HepG2 (cell line): ENCODE data around the gene GBA3.

Experiments used
- ATF7 ChIP-seq, 2 experiments: fragments of 450-650 bp in 1 of 2; sonication (generic) in 1 of 2; formaldehyde crosslinking in 1 of 2; IDR thresholded peaks; 2 replicates each; pipeline versions ENCODE4 v1.4.0 to v1.6.1; 2016 to 2020; ENCODE audit warnings: antibody characterized with exemption in 1 of 2, mild to moderate bottlenecking in 1 of 2, missing genetic modification reagents in 1 of 2
- BHLHE40 ChIP-seq: IDR thresholded peaks from 2 replicates; pipeline ENCODE4 v1.6.1; 2011; ENCODE audit warnings: low read length, improper control_type of control experiment
- FOXK1 ChIP-seq: sonication (generic); formaldehyde crosslinking; IDR thresholded peaks from 2 replicates; pipeline ENCODE4 v1.4.0; 2020; ENCODE audit warnings: low read depth, missing genetic modification reagents, borderline replicate concordance
- POLR2AphosphoS2 ChIP-seq: IDR thresholded peaks from 2 replicates; pipeline ENCODE4 v1.6.1; 2011; ENCODE audit warnings: low read depth, low read length, improper control_type of control experiment
- REST ChIP-seq, 2 experiments: IDR thresholded peaks; 2 replicates each; pipeline ENCODE4 v1.6.1; 2011 to 2012; ENCODE audit warnings: low read length in 2 of 2, borderline replicate concordance in 1 of 2, low read depth in 1 of 2, mild to moderate bottlenecking in 1 of 2, moderate library complexity in 1 of 2
- SPEN ChIP-seq: sonication (generic); formaldehyde crosslinking; IDR thresholded peaks from 2 replicates; pipeline ENCODE4 v1.5.1; 2020; ENCODE audit warnings: low read depth, mild to moderate bottlenecking, missing genetic modification reagents
- ZNF10 ChIP-seq: sonication (generic); formaldehyde crosslinking; IDR thresholded peaks from 2 replicates; pipeline ENCODE4 v1.4.0; 2020; ENCODE audit warnings: mild to moderate bottlenecking, low read depth, missing genetic modification reagents, borderline replicate concordance
- ZNF296 ChIP-seq: sonication (generic); formaldehyde crosslinking; conservative IDR thresholded peaks from 2 replicates; pipeline ENCODE4 v1.5.0; 2020; ENCODE audit warnings: mild to moderate bottlenecking, missing genetic modification reagents
- ZNF672 ChIP-seq: sonication (generic); formaldehyde crosslinking; IDR thresholded peaks from 2 replicates; pipeline ENCODE4 v1.8.1; 2022; ENCODE audit warnings: missing genetic modification reagents
- ZSCAN9 ChIP-seq: IDR thresholded peaks from 2 replicates; pipeline ENCODE4 v1.6.1; 2016; ENCODE audit warnings: borderline replicate concordance
- TF ChIP-seq, protein P1 (sequence below): sonication (generic); formaldehyde crosslinking; IDR thresholded peaks from 2 replicates; pipeline ENCODE4 v1.5.1; 2020; ENCODE audit warnings: missing genetic modification reagents, mild to moderate bottlenecking, borderline replicate concordance
- TF ChIP-seq, protein P2 (sequence below): sonication (generic); formaldehyde crosslinking; IDR thresholded peaks from 2 replicates; pipeline ENCODE4 v1.4.0; 2020; ENCODE audit warnings: mild to moderate bottlenecking, missing genetic modification reagents, borderline replicate concordance

- TF ChIP-seq REST (IDR thresholded peaks at IDR 0.05; ENCODE audit: borderline replicate concordance in 1 of 2, low read depth in 1 of 2, low read length in 2 of 2) (no peak), ZSCAN9 (CRISPR knock-in tag) (no peak), ZNF296 (CRISPR knock-in tag) (no peak), POLR2AphosphoS2 (no peak), FOXK1 (CRISPR knock-in tag) (no peak), SPEN (CRISPR knock-in tag) (no peak), ZNF672 (CRISPR knock-in tag) (no peak), BHLHE40 (no peak), ATF7 (IDR thresholded peaks at IDR 0.05) (no peak), ATF7 (CRISPR knock-in tag; IDR thresholded peaks at IDR 0.05) (no peak), ZNF10 (no peak)
- TF ChIP-seq, protein P1, sequence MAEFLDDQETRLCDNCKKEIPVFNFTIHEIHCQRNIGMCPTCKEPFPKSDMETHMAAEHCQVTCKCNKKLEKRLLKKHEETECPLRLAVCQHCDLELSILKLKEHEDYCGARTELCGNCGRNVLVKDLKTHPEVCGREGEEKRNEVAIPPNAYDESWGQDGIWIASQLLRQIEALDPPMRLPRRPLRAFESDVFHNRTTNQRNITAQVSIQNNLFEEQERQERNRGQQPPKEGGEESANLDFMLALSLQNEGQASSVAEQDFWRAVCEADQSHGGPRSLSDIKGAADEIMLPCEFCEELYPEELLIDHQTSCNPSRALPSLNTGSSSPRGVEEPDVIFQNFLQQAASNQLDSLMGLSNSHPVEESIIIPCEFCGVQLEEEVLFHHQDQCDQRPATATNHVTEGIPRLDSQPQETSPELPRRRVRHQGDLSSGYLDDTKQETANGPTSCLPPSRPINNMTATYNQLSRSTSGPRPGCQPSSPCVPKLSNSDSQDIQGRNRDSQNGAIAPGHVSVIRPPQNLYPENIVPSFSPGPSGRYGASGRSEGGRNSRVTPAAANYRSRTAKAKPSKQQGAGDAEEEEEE, result no peak
- TF ChIP-seq, protein P2, sequence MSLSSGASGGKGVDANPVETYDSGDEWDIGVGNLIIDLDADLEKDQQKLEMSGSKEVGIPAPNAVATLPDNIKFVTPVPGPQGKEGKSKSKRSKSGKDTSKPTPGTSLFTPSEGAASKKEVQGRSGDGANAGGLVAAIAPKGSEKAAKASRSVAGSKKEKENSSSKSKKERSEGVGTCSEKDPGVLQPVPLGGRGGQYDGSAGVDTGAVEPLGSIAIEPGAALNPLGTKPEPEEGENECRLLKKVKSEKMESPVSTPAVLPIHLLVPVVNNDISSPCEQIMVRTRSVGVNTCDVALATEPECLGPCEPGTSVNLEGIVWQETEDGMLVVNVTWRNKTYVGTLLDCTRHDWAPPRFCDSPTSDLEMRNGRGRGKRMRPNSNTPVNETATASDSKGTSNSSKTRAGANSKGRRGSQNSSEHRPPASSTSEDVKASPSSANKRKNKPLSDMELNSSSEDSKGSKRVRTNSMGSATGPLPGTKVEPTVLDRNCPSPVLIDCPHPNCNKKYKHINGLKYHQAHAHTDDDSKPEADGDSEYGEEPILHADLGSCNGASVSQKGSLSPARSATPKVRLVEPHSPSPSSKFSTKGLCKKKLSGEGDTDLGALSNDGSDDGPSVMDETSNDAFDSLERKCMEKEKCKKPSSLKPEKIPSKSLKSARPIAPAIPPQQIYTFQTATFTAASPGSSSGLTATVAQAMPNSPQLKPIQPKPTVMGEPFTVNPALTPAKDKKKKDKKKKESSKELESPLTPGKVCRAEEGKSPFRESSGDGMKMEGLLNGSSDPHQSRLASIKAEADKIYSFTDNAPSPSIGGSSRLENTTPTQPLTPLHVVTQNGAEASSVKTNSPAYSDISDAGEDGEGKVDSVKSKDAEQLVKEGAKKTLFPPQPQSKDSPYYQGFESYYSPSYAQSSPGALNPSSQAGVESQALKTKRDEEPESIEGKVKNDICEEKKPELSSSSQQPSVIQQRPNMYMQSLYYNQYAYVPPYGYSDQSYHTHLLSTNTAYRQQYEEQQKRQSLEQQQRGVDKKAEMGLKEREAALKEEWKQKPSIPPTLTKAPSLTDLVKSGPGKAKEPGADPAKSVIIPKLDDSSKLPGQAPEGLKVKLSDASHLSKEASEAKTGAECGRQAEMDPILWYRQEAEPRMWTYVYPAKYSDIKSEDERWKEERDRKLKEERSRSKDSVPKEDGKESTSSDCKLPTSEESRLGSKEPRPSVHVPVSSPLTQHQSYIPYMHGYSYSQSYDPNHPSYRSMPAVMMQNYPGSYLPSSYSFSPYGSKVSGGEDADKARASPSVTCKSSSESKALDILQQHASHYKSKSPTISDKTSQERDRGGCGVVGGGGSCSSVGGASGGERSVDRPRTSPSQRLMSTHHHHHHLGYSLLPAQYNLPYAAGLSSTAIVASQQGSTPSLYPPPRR (CRISPR knock-in tag), result no peak
These were observed 87.6 kb downstream of the GBA3 start for GRCh38 chr4:22780317-22780716.
